Astrocyte (in vitro differentiated cells and primary cell): ENCODE data around the gene CPEB3. TPM values are rescaled to one million over a fixed set of nuclear protein-coding genes. Genes with fewer than 3 reads are reported as not detected.

ENCODE experiments used
- DNase-seq: peaks from one replicate; pipeline ENCODE4 v3.0.0-alpha.2; 2010; ENCODE audit warnings: low read depth
- FAIRE-seq: peaks from 2 replicates; lab custom pipeline; 2011; peaks lifted over from hg19 to GRCh38; lab: Jason Lieb, UNC
- H2AFZ ChIP-seq: 2 replicates; pipeline ENCODE4 v1.6.0; 2012; ENCODE audit warnings: low read depth, low read length, inconsistent platforms
- H3K27ac ChIP-seq: 2 replicates; pipeline ENCODE4 v1.5.1; 2011; ENCODE audit warnings: low read depth, low read length, inconsistent platforms
- H3K27me3 ChIP-seq: 2 replicates; pipeline ENCODE4 v1.6.0; 2011; ENCODE audit warnings: low read length, inconsistent platforms; ENCODE audit not compliant: insufficient read depth
- H3K36me3 ChIP-seq: 2 replicates; pipeline ENCODE4 v1.5.1; 2011; ENCODE audit warnings: low read length, inconsistent platforms; ENCODE audit not compliant: insufficient read depth
- H3K4me1 ChIP-seq: 2 replicates; pipeline ENCODE4 v1.5.1; 2011; ENCODE audit warnings: low read length, inconsistent platforms; ENCODE audit not compliant: insufficient read depth
- H3K4me2 ChIP-seq: 2 replicates; pipeline ENCODE4 v1.6.0; 2012; ENCODE audit warnings: low read length, inconsistent platforms
- H3K4me3 ChIP-seq: 2 replicates; pipeline ENCODE4 v1.5.1; 2011; ENCODE audit warnings: low read depth, mild to moderate bottlenecking, low read length, inconsistent platforms; ENCODE audit not compliant: insufficient read depth
- H3K79me2 ChIP-seq: 2 replicates; pipeline ENCODE4 v1.6.0; 2012; ENCODE audit warnings: mild to moderate bottlenecking, low read length, inconsistent platforms; ENCODE audit not compliant: insufficient read depth
- H3K9ac ChIP-seq: 2 replicates; pipeline ENCODE4 v1.6.0; 2012; ENCODE audit warnings: mild to moderate bottlenecking, low read length, inconsistent platforms
- H3K9me3 ChIP-seq: 2 replicates; pipeline ENCODE4 v1.5.1; 2012; ENCODE audit warnings: low read depth, mild to moderate bottlenecking, low read length, inconsistent platforms; ENCODE audit not compliant: insufficient read depth
- H4K20me1 ChIP-seq: 2 replicates; pipeline ENCODE4 v1.6.0; 2012; ENCODE audit warnings: low read length, inconsistent platforms; ENCODE audit not compliant: insufficient read depth
- H3K27ac Mint-ChIP-seq: one replicate; pipeline ENCODE4 v1.8.0; 2021; ENCODE audit warnings: mild to moderate bottlenecking, mixed read lengths; ENCODE audit not compliant: unreplicated experiment
- H3K27me3 Mint-ChIP-seq: one replicate; pipeline ENCODE4 v1.8.0; 2021; ENCODE audit warnings: low read depth, mixed read lengths; ENCODE audit not compliant: unreplicated experiment
- H3K36me3 Mint-ChIP-seq: one replicate; pipeline ENCODE4 v1.8.0; 2021; ENCODE audit warnings: low read depth, mixed read lengths; ENCODE audit not compliant: unreplicated experiment
- H3K4me1 Mint-ChIP-seq: one replicate; pipeline ENCODE4 v1.8.0; 2021; ENCODE audit warnings: low read depth, mixed read lengths; ENCODE audit not compliant: unreplicated experiment
- H3K4me3 Mint-ChIP-seq: one replicate; pipeline ENCODE4 v1.8.0; 2021; ENCODE audit warnings: mild to moderate bottlenecking, moderate library complexity, mixed read lengths; ENCODE audit not compliant: unreplicated experiment
- H3K9me3 Mint-ChIP-seq: one replicate; pipeline ENCODE4 v1.8.0; 2021; ENCODE audit warnings: mild to moderate bottlenecking, mixed read lengths; ENCODE audit not compliant: unreplicated experiment
- EZH2 ChIP-seq: IDR thresholded peaks from 2 replicates; pipeline ENCODE4 v1.6.1; 2012; ENCODE audit warnings: mild to moderate bottlenecking, low read length, inconsistent platforms; ENCODE audit not compliant: insufficient read depth
- total RNA-seq: library from RNA; stranded (reverse); gene quantifications from 2 replicates; pipeline ENCODE4 v1.2.1, GENCODE V29; 2021
- TF ChIP-seq, protein P1 (sequence below): IDR thresholded peaks from 2 replicates; pipeline ENCODE4 v1.5.1; 2011; ENCODE audit warnings: low read depth, mild to moderate bottlenecking, inconsistent platforms, low read length, moderate library complexity; ENCODE audit not compliant: insufficient read depth

CPEB3 gene
- total RNA-seq, 1 donor from 2014 or later = 1.6 TPM

DNA sequence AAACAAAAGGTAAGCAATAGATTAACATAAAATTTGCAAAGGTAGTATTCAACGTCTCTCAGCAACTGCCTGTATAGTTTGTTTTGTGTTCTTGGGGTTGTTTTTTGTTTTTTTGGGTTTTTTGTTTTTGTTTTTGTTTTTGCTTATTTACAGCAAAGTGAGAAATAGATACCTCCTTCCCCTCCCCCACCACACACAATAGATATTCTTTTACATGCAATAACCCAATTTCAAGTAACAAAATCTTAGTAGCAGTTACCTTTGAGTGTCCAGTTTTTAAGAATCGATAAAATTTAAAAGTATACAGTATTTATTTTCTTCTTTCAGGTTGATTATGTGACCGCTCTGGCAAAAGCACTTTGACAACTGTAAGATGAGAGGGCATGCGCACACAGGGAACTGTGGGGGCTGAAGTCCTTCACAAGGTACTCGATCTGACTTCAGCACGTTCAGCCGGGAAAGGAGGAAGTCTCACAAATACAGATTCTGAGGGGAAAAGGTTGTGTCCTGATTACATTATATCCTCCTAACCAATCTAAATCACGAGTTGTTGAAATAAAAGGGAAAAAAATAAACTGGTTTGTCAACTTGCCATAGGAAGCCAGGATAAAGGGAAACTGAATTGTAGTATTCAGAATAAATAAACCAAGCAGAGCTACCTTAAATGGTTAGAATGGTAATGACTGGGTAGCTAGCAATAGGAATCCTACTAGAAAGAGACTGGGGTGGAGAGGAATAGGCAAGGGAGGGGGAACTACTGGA, 47.8 kb downstream of the CPEB3 start:
- Histone ChIP-seq H3K27ac (no peak overlapping the region), H3K36me3 (no peaks in the 10 kb centered on the region), H3K4me2 (peak overlapping the region; percentile 79), H3K9me3 (no peaks in the 10 kb centered on the region), H4K20me1 (peaks cover 6% of the 10 kb centered on the region), H3K79me2 (no peaks in the 10 kb centered on the region), H3K4me3 (peak overlapping the region; percentile 43), H3K9ac (peak overlapping the region; percentile 37), H3K27me3 (no peaks in the 10 kb centered on the region), H2AFZ (peak overlapping the region; percentile 16), H3K4me1 (peaks cover 15% of the 10 kb centered on the region)
- Mint-ChIP-seq H3K9me3 (no peaks in the 10 kb centered on the region), H3K27me3 (peaks cover 5% of the 10 kb centered on the region), H3K4me3 (peak overlapping the region; percentile 80), H3K36me3 (no peaks in the 10 kb centered on the region), H3K4me1 (peaks cover 14% of the 10 kb centered on the region), H3K27ac (peak overlapping the region; percentile 92)
- TF ChIP-seq EZH2 = no peak
- TF ChIP-seq, protein P1, sequence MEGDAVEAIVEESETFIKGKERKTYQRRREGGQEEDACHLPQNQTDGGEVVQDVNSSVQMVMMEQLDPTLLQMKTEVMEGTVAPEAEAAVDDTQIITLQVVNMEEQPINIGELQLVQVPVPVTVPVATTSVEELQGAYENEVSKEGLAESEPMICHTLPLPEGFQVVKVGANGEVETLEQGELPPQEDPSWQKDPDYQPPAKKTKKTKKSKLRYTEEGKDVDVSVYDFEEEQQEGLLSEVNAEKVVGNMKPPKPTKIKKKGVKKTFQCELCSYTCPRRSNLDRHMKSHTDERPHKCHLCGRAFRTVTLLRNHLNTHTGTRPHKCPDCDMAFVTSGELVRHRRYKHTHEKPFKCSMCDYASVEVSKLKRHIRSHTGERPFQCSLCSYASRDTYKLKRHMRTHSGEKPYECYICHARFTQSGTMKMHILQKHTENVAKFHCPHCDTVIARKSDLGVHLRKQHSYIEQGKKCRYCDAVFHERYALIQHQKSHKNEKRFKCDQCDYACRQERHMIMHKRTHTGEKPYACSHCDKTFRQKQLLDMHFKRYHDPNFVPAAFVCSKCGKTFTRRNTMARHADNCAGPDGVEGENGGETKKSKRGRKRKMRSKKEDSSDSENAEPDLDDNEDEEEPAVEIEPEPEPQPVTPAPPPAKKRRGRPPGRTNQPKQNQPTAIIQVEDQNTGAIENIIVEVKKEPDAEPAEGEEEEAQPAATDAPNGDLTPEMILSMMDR = no peak
- DNase-seq (peak; percentile 58), FAIRE-seq (no peak)

DNA sequence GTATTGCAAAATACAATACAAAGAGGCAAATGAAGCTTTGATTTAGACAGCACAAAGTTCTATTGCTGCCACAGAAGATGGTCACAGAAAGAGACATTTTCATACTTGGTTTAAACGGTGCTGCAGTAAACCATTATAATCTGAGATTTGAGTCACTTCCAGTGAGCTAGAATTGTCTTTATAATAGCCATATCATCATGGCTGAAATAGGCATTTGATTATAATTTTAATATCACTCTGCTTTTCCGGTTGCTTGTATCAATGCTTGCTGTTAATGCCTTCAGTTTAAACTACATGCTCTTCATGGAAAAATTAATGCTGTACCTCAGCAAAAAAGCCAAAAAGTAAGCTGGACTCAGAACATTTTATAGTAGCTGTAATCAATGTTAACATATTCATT, 48.5 kb downstream of the CPEB3 start:
- Mint-ChIP-seq H3K4me3 (peak overlapping the region; percentile 80), H3K9me3 (no peaks in the 10 kb centered on the region), H3K36me3 (no peaks in the 10 kb centered on the region), H3K4me1 (peaks cover 14% of the 10 kb centered on the region), H3K27ac (no peak overlapping the region), H3K27me3 (peaks cover 12% of the 10 kb centered on the region)
- Histone ChIP-seq H3K4me3 (no peak overlapping the region), H4K20me1 (peaks cover 6% of the 10 kb centered on the region), H3K4me2 (no peak overlapping the region), H3K27me3 (no peaks in the 10 kb centered on the region), H3K36me3 (no peaks in the 10 kb centered on the region), H3K4me1 (peaks cover 15% of the 10 kb centered on the region), H3K27ac (no peak overlapping the region), H3K79me2 (no peaks in the 10 kb centered on the region), H3K9me3 (no peaks in the 10 kb centered on the region), H2AFZ (no peak overlapping the region), H3K9ac (no peak overlapping the region)
- no peak for DNase-seq
- TF ChIP-seq, protein P1 = no peak
- TF ChIP-seq EZH2 = no peak
- FAIRE-seq = no peak

DNA sequence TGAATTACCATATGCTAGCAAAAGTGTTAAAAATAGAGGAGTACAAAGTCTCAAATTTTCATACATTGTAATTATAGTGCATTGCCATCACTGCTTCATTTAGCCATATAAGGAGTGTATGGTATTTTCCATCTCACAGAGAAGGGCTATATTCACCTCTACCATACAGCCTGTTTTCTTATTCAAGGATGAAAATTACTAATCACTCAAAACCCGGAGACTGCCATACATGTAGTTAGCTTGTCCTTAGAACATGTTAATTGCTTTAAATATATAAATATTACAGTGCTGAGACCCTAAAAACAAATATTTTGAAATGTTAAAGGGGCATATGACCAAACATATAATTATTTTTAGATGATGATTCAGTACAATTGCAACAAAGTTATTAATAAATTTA, 49.4 kb downstream of the CPEB3 start:
- no peaks in the 10 kb centered on the region for H3K79me2 ChIP-seq
- peaks cover 6% of the 10 kb centered on the region for H4K20me1 ChIP-seq
- peak overlapping the region; percentile 96 for H3K27ac Mint-ChIP-seq
- no peak for TF ChIP-seq EZH2
- TF ChIP-seq, protein P1 = no peak
- no peaks in the 10 kb centered on the region for H3K27me3 ChIP-seq
- no peak overlapping the region for H2AFZ ChIP-seq
- H3K4me2 ChIP-seq = peak overlapping the region; percentile 95
- no peaks in the 10 kb centered on the region for H3K9me3 Mint-ChIP-seq
- H3K4me3 Mint-ChIP-seq = peak overlapping the region; percentile 94
- FAIRE-seq (no peak), DNase-seq (no peak)
- peaks cover 16% of the 10 kb centered on the region for H3K27me3 Mint-ChIP-seq
- H3K36me3 ChIP-seq = no peaks in the 10 kb centered on the region
- H3K27ac ChIP-seq = no peak overlapping the region
- peak overlapping the region; percentile 75 for H3K9ac ChIP-seq
- peaks cover 14% of the 10 kb centered on the region for H3K4me1 Mint-ChIP-seq
- no peaks in the 10 kb centered on the region for H3K36me3 Mint-ChIP-seq
- peak overlapping the region; percentile 75 for H3K4me3 ChIP-seq
- H3K9me3 ChIP-seq = no peaks in the 10 kb centered on the region
- H3K4me1 ChIP-seq = peaks cover 15% of the 10 kb centered on the region
